ENCODE data around the gene PARVB.

Gene PARVB

DNA sequence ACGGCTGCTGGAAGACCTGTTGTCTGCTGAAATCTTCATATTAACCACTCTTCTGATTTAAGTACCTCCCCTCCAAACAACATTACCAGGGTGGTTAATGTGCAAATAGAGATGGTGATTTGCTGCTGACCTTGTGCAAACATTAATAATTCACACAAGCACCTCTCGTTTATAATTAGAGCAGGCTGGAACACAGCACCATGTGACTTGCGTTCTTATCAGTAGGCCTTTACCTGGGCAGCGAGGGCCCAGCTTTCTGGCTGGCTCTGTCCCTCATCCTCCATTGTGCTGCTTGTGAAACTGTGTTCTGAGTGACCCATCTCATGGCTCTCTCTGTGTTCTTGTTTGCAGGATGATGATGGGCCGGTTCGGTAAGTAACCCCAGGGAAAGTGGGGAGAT lies 115.7 kb downstream of the PARVB start:
- no peak overlapping the region for H3K4me3 ChIP-seq (ENCODE audit: low read length)
- TF ChIP-seq, protein P1, sequence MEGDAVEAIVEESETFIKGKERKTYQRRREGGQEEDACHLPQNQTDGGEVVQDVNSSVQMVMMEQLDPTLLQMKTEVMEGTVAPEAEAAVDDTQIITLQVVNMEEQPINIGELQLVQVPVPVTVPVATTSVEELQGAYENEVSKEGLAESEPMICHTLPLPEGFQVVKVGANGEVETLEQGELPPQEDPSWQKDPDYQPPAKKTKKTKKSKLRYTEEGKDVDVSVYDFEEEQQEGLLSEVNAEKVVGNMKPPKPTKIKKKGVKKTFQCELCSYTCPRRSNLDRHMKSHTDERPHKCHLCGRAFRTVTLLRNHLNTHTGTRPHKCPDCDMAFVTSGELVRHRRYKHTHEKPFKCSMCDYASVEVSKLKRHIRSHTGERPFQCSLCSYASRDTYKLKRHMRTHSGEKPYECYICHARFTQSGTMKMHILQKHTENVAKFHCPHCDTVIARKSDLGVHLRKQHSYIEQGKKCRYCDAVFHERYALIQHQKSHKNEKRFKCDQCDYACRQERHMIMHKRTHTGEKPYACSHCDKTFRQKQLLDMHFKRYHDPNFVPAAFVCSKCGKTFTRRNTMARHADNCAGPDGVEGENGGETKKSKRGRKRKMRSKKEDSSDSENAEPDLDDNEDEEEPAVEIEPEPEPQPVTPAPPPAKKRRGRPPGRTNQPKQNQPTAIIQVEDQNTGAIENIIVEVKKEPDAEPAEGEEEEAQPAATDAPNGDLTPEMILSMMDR (conservative IDR thresholded peaks at IDR 0.05; ENCODE audit: low read length): no peak
- DNase-seq (ENCODE audit: low read depth): no peak

DNA sequence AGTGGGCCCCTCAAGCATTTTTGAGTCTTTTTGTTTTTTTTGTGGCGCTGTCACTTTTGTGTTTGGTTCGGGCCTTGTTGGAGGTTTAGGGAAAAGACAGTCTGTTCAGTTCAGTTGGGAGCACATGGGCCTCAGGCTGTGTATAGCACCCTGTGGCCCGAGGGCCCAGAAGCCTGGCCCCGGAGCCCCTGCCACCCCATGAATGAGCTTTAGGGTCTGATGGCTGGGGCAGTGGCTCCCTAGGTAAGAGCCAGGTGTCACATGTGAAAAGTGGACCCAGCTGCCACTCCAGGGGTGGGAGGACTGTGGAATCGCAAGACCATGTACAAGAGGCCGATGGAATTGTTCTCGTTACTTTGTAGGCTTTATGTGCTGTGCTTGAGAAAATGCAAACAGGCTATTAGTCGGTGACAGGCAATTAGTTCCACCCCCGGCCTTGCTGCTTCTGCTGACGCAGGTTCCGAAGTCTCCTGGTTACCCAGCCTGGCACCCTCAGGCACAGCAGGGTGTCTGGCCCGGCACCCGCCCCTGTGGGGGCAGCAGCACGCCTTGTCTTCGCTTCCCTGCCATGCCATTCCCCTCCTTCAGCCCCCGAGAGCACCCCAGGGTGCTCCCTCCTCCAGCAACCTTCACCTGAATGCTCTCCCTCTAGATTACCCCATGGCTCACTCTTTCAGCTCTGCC lies 118.5 kb downstream of the PARVB start:
- no peak for DNase-seq (ENCODE audit: low read depth)
- no peak overlapping the region for H3K4me3 ChIP-seq (ENCODE audit: low read length)
- TF ChIP-seq, protein P1 (conservative IDR thresholded peaks at IDR 0.05; ENCODE audit: low read length): no peak

DNA sequence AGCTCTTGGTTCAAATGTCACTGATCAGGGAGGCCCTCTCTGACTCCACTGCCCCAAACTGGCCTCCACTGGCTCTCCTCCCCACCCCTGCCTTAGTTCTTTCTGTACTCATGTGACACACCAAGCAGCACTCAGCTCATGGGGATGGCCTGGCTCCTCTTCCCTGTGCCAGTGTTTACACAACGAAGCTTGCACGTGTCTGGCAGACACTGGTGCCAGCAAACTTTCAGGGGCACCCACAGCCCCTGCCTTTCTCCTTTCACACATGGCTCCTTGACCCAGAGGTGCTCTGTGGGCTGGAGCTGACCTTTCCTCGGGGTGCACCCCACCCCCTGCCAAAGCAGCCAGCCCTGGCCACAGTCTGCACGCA lies 119.0 kb downstream of the PARVB start:
- DNase-seq (ENCODE audit: low read depth): no peak
- H3K4me3 ChIP-seq (ENCODE audit: low read length): no peak overlapping the region
- TF ChIP-seq, protein P1 (conservative IDR thresholded peaks at IDR 0.05; ENCODE audit: low read length): no peak

DNA sequence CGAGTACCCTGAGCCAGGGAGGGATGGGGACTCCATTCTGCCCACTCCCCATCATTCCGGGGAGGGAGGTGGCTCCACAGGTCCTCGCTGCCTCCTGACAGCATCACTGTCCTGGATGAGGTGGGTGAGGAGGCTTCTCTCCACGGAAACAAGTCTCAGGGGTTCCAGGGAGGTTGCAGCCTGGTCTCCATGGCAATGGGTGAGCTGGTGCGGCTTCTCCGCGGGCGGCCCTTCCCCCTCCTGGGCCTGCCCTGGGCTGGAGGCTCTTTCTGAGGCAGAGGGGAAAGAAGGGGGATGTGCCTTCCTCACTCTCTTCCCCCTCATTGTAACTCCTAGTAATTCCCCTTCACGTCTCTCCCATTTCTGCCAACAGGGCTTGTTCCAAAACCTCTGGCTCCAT lies 119.5 kb downstream of the PARVB start:
- TF ChIP-seq, protein P1 (conservative IDR thresholded peaks at IDR 0.05; ENCODE audit: low read length): no peak
- DNase-seq (ENCODE audit: low read depth): no peak
- H3K4me3 ChIP-seq (ENCODE audit: low read length): no peak overlapping the region

DNA sequence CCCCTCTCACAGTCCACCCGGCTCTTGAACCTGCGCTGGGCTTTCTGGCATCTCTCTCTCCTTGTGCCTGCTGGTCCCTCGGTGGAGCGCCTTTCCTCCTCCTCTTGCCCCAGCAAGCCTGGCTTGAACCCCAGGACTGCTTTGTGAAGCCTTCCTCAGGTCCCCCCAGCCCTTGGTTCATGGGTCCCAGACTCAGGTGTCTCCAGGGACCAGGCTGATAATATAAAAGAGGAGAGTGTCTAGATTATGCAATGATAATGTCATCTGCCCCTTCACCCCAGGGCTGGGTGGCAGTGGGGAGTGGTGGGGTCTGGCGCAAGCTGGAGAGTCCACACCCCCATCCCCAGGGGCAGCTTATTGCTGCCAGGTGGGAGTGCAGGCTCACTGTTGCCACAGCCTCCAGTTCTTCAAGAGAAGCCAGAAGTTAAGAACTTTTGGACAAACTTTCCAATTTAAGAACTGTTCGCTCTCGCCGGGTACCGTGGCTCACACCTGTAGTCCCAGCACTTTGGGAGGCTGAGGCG lies 120.0 kb downstream of the PARVB start:
- TF ChIP-seq, protein P1 (conservative IDR thresholded peaks at IDR 0.05; ENCODE audit: low read length): no peak
- DNase-seq (ENCODE audit: low read depth): no peak
- no peak overlapping the region for H3K4me3 ChIP-seq (ENCODE audit: low read length)

DNA sequence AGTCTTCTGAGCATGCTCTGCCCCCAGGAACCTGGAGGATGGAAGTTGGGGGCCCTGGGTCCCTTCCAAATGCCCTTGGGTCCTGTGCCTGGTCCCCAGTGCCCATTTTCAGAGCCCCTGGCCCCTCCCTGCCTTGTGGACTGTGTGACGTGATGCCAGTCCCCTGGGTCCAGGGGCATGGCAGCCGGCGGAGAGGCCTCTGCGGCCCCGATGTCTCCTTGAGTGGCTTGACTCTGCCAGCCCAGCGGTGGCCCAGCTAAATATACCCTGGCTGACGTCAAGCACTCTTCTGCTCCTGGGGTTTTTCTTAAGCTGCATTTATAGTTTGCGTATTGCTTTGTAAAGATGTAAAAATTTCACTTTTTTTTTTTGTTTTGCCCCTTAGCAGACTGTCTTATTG lies 121.4 kb downstream of the PARVB start:
- no peak for DNase-seq (ENCODE audit: low read depth)
- TF ChIP-seq, protein P1 (conservative IDR thresholded peaks at IDR 0.05; ENCODE audit: low read length): no peak
- no peak overlapping the region for H3K4me3 ChIP-seq (ENCODE audit: low read length)

DNA sequence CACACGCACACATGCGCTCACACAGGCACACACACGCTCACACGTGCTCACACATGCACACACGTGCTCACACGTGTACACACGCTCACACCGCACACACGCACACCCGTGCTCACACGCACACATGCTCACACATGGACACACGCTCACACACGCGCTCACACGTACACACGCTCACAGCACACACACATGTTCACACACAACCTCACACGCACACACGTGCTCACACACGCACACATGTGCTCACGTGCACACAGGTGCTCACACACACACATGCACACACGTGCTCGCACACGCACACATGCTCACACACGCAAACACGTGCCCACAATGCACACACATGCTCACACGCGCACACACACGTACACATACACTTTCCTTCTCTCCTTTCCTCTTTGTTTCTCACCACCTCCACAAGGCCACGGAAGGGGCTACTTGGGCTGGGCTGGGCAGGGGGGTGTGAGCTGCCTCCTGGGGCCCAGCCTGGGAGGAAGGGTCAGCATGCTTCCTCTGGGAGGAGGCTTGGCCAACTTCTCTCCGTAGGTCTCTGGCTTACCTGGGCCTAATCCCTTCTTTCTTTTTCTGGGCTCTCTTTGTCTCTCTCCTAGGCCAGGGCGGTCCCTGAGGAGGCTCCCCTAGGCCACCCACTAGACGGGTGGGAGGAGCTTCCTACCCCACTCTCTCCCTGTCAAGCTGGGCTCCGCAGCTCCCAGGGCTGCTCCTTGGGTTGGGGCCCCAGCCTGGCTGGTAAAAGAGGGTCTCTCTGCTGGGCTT lies 122.2 kb downstream of the PARVB start:
- DNase-seq (ENCODE audit: low read depth): no peak
- TF ChIP-seq, protein P1 (conservative IDR thresholded peaks at IDR 0.05; ENCODE audit: low read length): no peak
- no peak overlapping the region for H3K4me3 ChIP-seq (ENCODE audit: low read length)
